CD4-positive, alpha-beta T cell treated with Interleukin-12 subunit alpha and Interleukin-12 subunit beta, for 1 hour (primary cell): ENCODE data around the gene OR7G3.

Source experiments
- DNase-seq: peaks from one replicate; pipeline ENCODE4 v3.0.0-alpha.2; 2020

The OR7G3 gene

DNA sequence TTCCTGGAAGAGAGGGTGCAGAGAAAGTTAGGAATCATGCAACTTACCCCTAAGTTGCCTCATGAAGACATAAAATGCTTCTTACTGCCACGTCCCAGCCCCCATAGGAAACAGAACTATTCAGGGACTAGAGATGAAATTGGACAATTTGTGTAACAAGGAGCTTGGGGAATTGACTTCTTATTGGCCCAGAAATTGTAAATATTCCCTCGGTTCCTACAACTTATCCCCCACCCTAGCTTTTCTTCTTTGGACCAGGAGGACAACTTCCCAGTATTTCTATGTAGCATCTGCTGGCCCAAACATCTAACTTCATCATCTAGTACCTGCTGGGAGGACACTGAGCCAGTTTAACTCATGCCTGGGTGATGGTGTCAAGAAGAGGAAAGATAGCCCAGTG is 40.0 kb downstream of the OR7G3 start, which contains the start of gene OR1M1:
TSS of gene OR1M1 (plus strand) at position 301 of the 400 bp plus-strand sequence. CDS start 6,184 bp downstream, outside the sequence.
- DNase-seq: no peak

GRCh38 chr19:9078651-9079050 is 48.1 kb downstream of the OR7G3 start:
- DNase-seq: no peak

- DNase-seq: no peak
These were observed 49.8 kb downstream of the OR7G3 start for GRCh38 chr19:9076901-9077300.
